ENCODE measurements around the gene RAB14.
A peak's percentile ranks its signal among the peaks of the same experiment; 100 is the strongest.

The RAB14 gene

GRCh38 chr9:121210536-121210935 lies 8.9 kb upstream of the RAB14 start:
- TF ChIP-seq CTCF (IDR thresholded peaks at IDR 0.05; ENCODE audit: low read depth, low read length), result no peak

GRCh38 chr9:121207371-121207940 lies 5.8 kb upstream of the RAB14 start:
- H3K4me3 ChIP-seq (ENCODE audit: low read depth, low read length), result no peak overlapping the region

More at GRCh38 chr9:121210536-121210935, 8.9 kb upstream of the RAB14 start:
- no peak overlapping the region for H3K4me3 ChIP-seq (ENCODE audit: low read depth, low read length)

GRCh38 chr9:121206516-121207370 lies 5.1 kb upstream of the RAB14 start:
- no peak overlapping the region for H3K4me3 ChIP-seq (ENCODE audit: low read depth, low read length)
- no peak for TF ChIP-seq CTCF (IDR thresholded peaks at IDR 0.05; ENCODE audit: low read depth, low read length)

More at GRCh38 chr9:121207371-121207940, 5.8 kb upstream of the RAB14 start:
- no peak for TF ChIP-seq CTCF (IDR thresholded peaks at IDR 0.05; ENCODE audit: low read depth, low read length)

GRCh38 chr9:121204611-121205010 lies 2.9 kb upstream of the RAB14 start:
- no peak overlapping the region for H3K4me3 ChIP-seq (ENCODE audit: low read depth, low read length)
- TF ChIP-seq CTCF (IDR thresholded peaks at IDR 0.05; ENCODE audit: low read depth, low read length), result no peak

- TF ChIP-seq CTCF (IDR thresholded peaks at IDR 0.05; ENCODE audit: low read depth, low read length), result no peak
- H3K4me3 ChIP-seq (ENCODE audit: low read depth, low read length), result no peak overlapping the region
Observed at GRCh38 chr9:121204121-121204520, 2.5 kb upstream of the RAB14 start.

- TF ChIP-seq CTCF (IDR thresholded peaks at IDR 0.05; ENCODE audit: low read depth, low read length), result no peak
- H3K4me3 ChIP-seq (ENCODE audit: low read depth, low read length), result peak overlapping the region; percentile 88
Observed at GRCh38 chr9:121201045-121201737, 478 bp downstream of the RAB14 start.

Measured in WI38 (cell line).